GM18907 (cell line): Measurements from ENCODE around the gene VAMP4.
"Not testable (repeated sequence)": the region's sequence is repeated elsewhere in the genome, so short reads cannot be mapped to it uniquely, and the experiment has no call there.

Experiments
- ATAC-seq: cut with Tn5 transposase; IDR thresholded peaks from one replicate; pipeline ENCODE4 v1.9.1; 2021; ENCODE audit warnings: mild to moderate bottlenecking, moderate library complexity; ENCODE audit not compliant: unreplicated experiment

The VAMP4 gene

GRCh38 chr1:171707583-171707982 is 34.3 kb downstream of the VAMP4 start:
- no peak for ATAC-seq

GRCh38 chr1:171702598-171702997 is 39.3 kb downstream of the VAMP4 start:
- no peak for ATAC-seq

- ATAC-seq = no peak
These were observed 42.3 kb downstream of the VAMP4 start for GRCh38 chr1:171699531-171699930.

- not testable (repeated sequence) for ATAC-seq
These were observed 46.1 kb downstream of the VAMP4 start for GRCh38 chr1:171695772-171696171.

GRCh38 chr1:171693541-171693940 is 48.3 kb downstream of the VAMP4 start:
- ATAC-seq = not testable (repeated sequence)

GRCh38 chr1:171683870-171684269 is 58.0 kb downstream of the VAMP4 start:
- no peak for ATAC-seq

- ATAC-seq = no peak
These were observed 61.5 kb downstream of the VAMP4 start for GRCh38 chr1:171680339-171680738.

GRCh38 chr1:171676823-171677222 is 65.0 kb downstream of the VAMP4 start:
- ATAC-seq = no peak

GRCh38 chr1:171674431-171675405 is 67.1 kb downstream of the VAMP4 start:
- ATAC-seq = no peak

GRCh38 chr1:171670739-171671138 is 71.1 kb downstream of the VAMP4 start:
- no peak for ATAC-seq

- ATAC-seq = no peak
These were observed 73.5 kb downstream of the VAMP4 start for GRCh38 chr1:171668372-171668771.

- ATAC-seq = no peak
These were observed 75.6 kb downstream of the VAMP4 start for GRCh38 chr1:171666114-171666769.

- no peak for ATAC-seq
These were observed 76.9 kb downstream of the VAMP4 start for GRCh38 chr1:171664976-171665375.

GRCh38 chr1:171663854-171664575 is 77.8 kb downstream of the VAMP4 start:
- ATAC-seq = no peak

- no peak for ATAC-seq
These were observed 78.6 kb downstream of the VAMP4 start for GRCh38 chr1:171663036-171663853.

GRCh38 chr1:171661076-171661650 is 80.7 kb downstream of the VAMP4 start:
- ATAC-seq = no peak

- ATAC-seq = not testable (repeated sequence)
These were observed 85.7 kb downstream of the VAMP4 start for GRCh38 chr1:171656206-171656605.

GRCh38 chr1:171655746-171656116 is 86.1 kb downstream of the VAMP4 start:
- ATAC-seq = no peak

- ATAC-seq = no peak
These were observed 86.7 kb downstream of the VAMP4 start for GRCh38 chr1:171654942-171655745.
